Peyer's patch (tissue), 4 donors: ENCODE results near the gene GNGT1.

ENCODE experiments used
- POLR2A ChIP-seq, 2 donors: fragments of 450-650 bp; IDR thresholded peaks; one replicate each; pipeline ENCODE4 v1.5.1; 2017; ENCODE audit warnings: antibody characterized with exemption in 2 of 2, mild to moderate bottlenecking in 2 of 2, moderate library complexity in 2 of 2
- TF ChIP-seq, protein P1 (sequence below), 6 experiments: fragments of 450-650 bp in 4 of 6; fragments of 200-600 bp in 2 of 6; sonication (generic) in 1 of 6; IDR thresholded peaks; one replicate each; pipeline ENCODE4 v1.5.1; 2017 to 2019; ENCODE audit warnings: antibody characterized with exemption in 6 of 6, mild to moderate bottlenecking in 3 of 6, moderate library complexity in 1 of 6

DNA sequence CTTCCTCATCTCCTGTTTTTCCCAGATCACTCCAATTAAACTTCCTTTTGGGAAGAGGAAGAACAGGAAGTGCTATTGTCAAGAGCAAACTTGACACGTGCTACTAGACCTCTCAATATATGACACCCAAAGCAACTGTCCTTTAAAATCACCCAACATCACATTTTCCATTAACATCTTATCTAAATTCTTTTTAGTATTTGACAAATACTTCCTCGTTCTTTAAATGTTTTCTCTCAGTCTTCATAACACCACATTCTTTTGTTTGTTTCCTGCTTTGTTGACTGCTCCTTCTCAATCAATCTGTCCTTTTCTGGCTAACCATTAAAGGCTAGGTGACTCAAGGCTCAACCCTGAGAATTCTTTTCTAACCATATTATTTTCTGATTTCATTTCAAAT is 8.7 kb upstream of the GNGT1 start:
- TF ChIP-seq POLR2A (IDR thresholded peaks at IDR 0.05), result no peak
- TF ChIP-seq, protein P1, sequence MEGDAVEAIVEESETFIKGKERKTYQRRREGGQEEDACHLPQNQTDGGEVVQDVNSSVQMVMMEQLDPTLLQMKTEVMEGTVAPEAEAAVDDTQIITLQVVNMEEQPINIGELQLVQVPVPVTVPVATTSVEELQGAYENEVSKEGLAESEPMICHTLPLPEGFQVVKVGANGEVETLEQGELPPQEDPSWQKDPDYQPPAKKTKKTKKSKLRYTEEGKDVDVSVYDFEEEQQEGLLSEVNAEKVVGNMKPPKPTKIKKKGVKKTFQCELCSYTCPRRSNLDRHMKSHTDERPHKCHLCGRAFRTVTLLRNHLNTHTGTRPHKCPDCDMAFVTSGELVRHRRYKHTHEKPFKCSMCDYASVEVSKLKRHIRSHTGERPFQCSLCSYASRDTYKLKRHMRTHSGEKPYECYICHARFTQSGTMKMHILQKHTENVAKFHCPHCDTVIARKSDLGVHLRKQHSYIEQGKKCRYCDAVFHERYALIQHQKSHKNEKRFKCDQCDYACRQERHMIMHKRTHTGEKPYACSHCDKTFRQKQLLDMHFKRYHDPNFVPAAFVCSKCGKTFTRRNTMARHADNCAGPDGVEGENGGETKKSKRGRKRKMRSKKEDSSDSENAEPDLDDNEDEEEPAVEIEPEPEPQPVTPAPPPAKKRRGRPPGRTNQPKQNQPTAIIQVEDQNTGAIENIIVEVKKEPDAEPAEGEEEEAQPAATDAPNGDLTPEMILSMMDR (IDR thresholded peaks at IDR 0.05), result no peak
